Measurements from ENCODE around the gene AKIRIN2.
"Not testable (repeated sequence)": the region's sequence is repeated elsewhere in the genome, so short reads cannot be mapped to it uniquely, and the experiment has no call there.

Gene AKIRIN2

DNA sequence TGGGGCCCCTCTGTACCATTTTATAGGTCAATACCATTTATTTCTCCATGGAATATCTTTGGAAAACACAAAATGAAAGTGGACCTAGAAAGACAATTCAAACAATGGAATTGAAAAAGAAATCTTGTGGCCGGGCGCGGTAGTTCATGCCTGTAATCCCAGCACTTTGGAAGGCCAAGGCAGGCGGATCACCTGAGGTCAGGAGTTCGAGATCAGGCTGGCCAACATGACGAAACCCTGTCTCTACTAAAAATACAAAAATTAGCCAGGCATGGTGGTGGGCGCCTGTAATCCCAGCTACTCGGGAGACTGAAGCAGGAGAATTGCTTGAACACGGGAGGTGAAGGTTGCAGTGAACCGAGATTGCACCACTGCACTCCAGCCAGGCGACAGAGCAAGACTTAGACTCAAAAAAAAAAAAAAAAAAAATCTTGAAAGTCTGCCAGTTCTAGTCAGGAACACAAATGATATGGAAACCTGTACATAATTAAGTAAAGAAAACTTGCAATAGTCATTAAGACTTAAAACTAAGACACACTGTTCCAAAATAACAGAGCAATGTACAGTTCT is 15.3 kb downstream of the AKIRIN2 start:
- DNase-seq = not testable (repeated sequence)

DNA sequence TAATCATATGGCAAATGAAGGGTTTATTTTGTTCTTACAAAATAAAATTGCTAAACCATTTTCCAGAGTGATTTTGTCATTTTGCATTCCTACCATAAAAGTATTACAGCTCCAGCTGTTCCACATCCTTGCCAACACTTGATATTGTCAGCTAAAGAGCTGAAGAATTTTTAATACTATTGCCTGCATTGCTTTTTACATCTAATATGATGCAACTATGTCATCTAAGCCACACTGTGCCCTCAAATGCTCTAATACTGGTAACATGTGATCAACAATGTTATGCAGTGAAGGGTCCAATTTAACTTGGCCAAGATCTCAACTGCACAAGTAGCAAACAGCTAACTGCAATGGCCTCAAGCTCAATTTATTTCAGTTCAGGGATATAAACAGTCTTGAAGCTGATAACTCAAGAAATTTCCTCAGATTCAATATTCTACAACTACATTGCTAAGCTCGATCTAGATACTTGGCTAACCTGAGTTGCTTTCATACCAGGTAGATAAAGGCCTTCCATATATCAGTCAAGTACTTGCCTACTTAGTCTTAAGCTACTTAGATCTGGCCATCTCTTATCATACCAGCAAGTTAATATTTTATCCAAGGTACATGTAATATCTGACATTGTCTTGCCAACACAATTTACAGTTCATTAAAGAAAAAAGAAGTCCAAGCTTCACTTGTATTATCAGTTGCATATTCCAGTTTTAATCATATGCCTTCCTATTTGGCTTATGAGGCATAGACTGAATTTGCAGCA is 17.0 kb downstream of the AKIRIN2 start:
- no peak for DNase-seq

- no peak for DNase-seq
Measured at GRCh38 chr6:87683890-87684289, 18.1 kb downstream of the AKIRIN2 start.

DNA sequence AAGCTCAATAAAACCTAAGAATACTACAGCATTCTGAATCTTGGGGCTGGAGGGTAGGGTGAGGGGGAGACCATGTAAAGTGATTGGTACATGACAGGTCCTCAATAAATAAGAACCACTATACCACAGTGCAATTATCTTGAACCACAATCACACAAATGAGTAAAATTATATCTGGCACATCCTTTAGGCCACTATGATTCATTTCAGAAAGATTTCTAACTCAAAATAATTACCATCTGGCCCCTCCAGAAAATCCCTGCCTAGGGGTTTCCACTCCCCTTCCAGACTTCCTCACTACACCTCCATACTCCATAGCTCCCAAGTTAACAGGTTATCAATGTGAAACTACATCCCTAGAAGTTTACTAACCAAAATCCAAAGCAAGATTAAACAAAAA is 19.7 kb downstream of the AKIRIN2 start:
- no peak for DNase-seq

DNA sequence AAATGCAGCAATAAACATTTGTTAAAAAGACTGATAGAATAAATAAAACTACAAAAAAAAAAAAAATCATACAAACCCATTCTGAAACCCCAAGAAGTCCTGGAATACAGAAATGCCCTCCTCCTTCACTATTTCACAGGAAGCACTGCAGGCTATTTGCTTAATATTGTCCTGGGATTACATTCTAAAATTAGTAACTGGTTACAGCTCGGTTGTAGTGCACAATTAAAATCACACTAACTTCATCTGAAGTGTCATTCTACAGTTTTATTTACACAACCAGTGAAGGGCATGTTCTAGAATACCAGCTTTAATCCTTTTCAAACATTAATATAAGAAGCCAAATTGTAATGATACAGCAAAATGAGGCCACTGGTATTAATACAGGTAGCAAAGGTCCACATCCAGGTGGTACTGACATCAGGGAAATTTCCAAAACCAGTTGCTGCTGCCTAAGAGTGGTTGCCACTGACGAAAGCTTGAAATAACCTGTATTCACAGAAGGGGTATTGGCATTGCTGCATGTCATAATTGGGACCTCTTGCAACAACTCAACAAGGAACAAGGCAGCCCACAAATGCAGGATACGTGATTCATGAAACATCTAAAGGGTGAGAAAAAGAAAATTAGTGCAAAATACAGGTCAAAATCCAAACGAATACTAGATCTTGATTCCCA is 26.9 kb downstream of the AKIRIN2 start:
- no peak for DNase-seq

DNA sequence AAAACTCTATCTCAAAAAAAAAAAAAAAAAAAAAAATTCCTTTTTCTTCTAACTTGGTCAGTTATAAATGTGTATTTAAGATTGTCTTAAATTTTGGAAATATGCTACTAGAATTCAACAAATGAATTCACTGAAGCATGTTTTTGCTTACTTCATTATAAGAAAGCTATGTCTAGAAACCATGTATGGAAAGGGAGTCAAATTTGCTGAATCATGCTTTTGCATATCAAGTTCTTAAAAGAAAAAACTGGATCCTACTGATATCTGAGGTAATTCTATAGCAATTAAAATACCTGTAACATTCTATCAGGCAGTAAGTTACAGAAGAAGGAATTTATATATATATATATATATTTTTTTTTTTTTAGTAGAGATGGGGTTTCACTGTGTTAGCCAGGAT is 27.7 kb downstream of the AKIRIN2 start:
- no peak for DNase-seq

GRCh38 chr6:87673237-87673636 is 28.8 kb downstream of the AKIRIN2 start:
- no peak for DNase-seq

DNA sequence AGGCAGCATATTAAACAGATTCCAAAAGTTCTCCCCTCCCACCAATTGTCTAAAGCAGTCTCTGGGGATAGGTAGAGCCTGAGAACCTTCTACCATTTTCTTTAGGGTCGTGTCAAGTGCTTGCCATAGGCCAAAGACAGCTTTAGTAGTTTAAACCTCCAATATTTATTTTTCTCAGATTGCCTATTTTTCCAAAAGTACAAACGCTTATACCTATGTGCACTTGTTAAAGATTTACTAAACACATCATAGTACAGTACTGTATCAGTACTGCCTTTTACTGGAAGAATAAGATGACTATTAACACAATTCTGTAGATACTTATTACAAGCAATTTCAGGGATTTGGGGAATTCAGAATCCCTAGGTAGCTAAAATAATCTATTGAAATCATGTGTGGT is 29.4 kb downstream of the AKIRIN2 start:
- DNase-seq = no peak

DNA sequence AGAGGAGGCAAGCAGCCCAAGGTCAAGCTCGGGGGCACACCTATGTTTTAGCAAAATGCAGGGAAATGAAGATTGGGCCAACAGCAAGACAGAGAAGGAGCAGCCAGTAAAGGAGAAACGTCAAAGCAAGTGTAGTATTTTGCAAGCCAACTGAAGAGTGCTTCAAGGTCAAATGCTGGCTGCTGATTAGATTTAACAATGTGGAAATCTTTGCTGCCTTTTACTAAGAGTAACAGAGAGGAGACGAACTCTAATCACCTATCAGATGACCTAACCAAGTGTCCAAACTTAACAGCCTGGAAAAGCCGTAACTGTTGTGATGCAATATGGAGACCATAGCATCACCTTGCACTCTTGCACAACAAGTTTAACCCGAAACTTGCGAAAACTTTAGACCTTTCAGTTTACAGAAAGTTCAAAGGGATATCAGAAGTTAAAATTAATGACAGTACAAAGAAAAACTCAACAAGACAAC is 30.4 kb downstream of the AKIRIN2 start:
- no peak for DNase-seq

DNA sequence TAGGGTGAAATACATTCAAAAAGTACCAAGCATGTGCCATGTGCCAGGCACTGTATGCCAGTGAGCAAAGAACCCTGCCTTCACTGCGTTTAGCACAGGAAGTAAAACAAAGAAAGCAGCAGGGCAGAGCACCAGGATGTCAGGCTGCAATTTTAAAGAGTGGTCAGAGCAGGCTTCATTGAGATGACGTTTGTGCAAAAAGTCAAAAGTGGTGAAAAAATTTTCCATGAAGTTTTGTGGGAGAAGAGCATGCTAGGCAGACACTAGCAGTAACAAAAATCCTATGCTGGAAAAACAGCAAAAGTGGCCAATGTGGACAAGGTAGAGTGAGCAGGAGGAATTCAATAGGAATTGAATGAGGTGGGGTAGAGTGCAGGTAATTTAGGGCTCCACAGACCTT is 31.3 kb downstream of the AKIRIN2 start:
- DNase-seq = no peak

DNA sequence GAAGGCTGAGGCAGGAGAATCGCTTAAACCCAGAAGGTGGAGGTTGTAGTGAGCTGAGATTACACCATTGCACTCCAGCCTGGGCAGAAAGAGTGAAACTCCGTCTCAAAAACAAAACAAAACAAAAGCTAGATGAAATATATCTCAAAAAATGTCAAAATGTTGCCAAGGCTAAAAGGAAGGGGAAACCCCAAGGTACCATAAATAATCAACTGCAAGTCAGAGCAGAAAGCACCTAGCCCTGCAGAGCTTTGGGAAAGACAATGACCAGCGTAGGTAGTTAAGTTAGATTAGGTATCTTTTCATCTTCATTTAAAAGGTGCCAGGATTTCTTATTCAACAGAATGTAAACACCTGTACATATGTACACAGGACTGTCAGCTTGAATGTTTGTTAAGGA is 33.0 kb downstream of the AKIRIN2 start:
- DNase-seq = no peak

DNA sequence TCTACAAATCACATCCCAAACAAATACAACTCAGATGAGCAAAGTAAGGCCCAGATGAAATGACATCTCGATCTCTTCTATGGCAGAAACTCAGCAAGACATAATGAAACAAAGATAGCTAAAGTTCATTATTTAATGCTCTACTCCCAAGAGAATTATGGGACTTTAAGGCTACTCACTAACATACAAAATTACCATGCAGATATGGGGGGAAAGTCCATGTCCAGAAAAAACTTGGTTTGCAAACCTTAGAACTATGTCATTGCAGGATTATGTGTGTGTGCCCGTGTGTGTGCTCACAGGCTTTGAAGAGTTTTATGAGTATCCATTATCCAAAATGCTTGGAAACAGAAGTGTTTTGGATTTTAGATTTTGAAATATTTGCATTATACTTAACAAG is 34.0 kb downstream of the AKIRIN2 start:
- DNase-seq = no peak

- no peak for DNase-seq
Measured at GRCh38 chr6:87667032-87667431, 35.0 kb downstream of the AKIRIN2 start.

GRCh38 chr6:87664921-87665485 is 37.0 kb downstream of the AKIRIN2 start:
- DNase-seq = no peak

DNA sequence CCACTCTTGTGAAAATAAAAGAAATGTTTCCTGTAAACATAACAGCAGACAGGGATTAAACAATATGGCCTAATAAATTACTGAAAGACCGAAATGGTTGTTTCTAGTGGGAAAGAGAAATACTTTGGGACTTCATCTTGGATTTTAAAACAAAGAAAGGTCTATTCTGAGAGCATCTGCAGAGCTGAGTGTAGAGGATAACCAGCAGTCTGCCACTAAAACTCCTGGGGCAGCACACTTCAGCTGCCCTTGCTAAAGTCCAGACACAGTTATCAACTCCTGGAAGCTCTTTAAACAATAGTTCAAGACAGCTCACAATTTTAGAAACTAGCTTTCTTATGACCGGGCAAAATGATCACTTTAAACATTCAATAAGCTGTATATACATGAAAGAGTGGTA is 38.6 kb downstream of the AKIRIN2 start:
- DNase-seq = no peak

DNA sequence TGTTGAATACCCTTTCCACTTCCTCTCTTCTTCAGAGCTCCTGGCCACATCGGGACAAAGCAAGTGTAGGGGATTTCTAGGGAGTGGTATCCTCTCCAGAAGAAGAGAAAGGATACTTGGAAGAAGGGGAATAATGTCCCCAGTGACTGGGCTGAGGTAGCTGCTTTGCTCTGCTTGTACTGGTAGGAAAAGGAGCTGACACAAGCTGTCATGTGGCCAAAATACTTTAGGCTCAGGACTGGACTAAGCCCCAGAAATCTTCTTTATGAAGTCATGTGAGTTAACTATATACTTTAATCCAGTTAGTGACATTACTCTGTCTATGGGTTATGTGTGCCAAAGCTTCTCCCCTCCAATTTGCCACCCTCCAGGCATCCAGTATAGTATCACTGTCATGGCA is 40.5 kb downstream of the AKIRIN2 start:
- DNase-seq = no peak

DNA sequence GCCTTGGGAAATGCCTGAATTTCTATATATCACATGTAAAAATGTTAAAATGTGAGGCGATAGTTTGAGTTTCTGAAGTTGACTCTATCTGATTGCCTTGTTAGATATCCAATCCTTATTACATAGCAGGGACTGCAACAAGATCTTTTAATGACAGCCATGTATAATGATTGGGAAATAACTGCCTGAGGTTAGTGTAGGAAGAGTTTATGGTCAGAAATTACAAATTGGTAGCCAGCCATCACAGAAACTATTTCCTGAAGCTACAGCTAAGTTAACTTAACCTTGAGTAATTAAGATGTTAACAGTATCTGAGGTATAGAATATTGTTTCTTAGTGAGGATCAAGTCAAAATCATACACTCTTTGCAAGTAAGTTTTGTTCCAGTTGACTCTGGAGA is 41.0 kb downstream of the AKIRIN2 start:
- DNase-seq = no peak

DNA sequence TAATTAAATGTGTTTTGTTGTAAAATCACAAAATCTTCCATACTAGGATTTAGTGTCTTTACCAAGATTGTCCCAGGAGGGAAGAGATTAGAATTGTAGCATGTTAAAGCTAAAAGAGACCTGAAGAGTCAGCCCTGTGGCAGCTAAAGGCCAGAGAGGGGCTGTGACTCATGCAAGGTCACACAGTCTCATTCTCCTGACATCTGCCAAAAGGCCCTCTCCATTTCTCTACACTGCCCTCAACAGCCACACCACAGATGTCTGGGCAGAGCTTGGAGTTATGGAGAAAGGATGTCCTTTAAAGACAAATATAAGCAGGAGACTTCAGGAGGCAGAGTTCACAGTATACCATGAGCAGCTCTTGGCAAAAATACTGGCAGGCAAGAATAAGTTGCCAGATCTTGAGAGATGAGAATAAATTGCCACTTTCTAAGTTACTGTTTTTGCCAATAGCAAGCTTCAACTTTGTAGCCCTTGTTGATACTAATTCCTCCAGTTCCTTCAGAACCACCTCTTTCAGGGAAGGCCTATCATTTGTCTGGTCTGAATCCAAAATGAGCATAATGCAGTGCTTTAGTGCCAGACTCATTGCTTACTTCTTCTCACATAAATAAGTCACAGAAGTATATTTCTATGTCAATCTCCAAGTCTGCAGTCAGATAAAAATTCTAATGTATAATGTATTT is 41.7 kb downstream of the AKIRIN2 start:
- no peak for DNase-seq

DNA sequence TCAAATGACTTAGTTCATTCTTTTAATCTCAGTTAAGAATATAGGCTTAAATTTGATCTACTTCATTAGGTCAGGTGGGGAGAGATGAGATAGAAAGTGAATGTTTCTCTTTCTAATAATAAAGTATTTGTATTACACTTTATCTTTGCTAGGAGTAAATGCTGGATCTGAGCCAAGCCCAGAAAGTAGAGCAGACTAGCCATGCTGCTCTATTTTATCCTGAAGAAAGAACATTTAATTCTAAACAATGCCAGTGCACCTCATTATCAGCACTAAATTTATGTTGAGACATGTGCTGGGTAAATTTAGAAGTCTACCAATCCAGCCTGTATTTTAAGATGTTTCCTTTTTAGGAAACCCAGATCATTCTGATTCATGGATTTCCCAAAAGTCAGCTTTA is 43.5 kb downstream of the AKIRIN2 start:
- DNase-seq = no peak

DNA sequence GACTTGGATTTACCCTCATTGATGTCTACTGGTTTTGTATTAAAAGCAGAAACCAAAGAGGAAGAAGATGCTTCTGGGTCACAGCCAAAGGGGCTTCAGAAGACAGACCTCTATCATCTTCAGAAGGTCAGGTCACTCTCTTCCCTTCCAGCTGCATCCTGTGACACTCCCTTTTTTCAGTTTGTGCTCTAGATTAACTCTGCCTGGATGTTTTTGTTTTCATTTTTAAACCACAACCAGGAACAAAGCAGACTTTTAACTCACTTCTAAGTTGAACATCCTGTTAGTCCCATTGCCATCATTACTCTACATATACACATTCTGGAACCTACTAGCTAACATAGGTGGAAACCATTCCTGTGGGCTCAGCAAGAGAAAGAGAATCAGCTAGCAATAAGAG is 45.2 kb downstream of the AKIRIN2 start:
- DNase-seq = no peak

- DNase-seq = no peak
Measured at GRCh38 chr6:87655824-87656223, 46.2 kb downstream of the AKIRIN2 start.

DNA sequence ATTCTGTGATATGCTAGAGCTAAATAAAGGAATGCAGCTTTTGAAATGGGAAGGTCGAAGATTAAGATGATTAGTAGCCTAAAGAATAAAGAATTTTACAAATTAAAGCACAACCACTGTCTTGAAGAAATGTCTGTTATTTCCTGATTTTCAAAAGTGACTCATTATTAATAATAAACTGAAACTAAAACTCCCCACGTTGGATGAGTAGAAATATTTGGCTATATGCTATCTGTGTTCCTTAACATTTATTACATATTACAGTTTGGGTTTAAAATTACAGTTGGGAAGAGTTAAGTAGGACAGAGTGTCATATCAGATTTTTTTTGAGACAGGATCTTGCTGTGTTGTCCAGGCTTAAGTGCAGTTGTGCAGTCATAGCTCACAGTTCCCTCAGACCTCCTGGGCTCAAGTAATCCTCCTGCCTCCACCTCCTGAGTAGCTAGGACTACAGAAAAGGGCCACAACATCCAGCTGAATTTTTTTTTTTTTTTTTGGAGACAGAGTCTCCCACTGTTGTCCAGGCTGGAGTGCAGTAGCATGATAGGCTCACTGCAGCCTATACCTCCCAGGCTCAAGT is 47.1 kb downstream of the AKIRIN2 start:
- no peak for DNase-seq

DNA sequence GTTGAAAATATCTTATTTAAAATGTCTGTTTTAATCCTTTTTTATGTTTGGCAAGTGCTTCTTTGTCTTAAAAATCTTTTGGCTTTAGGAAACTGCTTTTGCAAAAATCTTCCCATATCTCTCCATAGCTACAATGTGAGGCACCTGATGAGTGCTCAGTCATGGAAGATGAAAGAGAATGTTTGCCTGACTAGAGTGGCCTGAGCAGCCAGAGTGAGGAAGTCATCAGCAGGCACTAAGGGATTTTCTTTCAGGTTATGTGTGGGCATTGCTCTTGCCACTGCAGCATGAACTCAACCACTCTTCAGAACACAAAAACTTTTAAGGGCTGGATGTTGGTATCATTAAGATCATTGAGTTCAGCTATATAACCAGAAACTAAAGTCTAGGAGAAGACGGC is 47.9 kb downstream of the AKIRIN2 start:
- DNase-seq = no peak

Data from right hindlimb (tissue), 1 donor.